ENCODE data around the gene MRPL1.

MRPL1 gene

DNA sequence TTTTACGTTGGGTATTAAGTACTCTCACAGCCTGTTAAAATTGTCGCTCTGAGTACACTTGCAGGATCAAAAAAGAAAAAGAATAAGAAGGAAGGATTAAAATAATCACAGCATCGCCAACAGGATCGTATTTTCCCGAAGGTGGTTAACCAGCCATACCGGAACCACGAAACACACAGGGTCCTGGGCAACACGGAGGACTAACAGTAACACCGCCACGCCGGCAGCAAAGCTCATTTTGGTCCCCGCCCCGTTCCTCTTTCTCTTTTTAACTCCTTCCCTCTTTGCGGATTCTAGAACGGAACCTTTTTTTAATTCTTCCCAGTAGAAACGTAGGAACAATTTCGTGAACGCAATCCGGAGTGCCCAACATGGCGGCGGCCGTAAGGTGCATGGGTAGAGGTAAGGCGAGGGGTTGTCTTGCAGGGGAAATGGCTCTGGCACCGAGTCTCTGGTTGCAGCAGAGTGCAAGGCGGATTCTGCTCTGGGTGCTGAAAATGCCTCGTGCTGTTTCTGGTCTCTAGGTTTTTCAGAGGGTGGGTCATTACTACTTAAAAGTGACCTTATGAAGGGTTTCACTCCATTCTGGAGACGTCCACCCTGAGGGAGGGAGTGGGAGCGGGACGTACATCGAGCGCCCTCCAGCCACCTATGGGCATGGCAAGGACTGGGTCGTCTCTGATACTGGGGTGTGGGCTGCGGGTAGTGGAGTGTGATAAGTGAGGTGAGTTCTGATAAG is at the start of gene MRPL1:
MRPL1 (plus strand) TSS at position 353 of the 739 bp plus-strand sequence; CDS start at position 372, 19 bp downstream.
- peak; percentile 96 for DNase-seq

DNA sequence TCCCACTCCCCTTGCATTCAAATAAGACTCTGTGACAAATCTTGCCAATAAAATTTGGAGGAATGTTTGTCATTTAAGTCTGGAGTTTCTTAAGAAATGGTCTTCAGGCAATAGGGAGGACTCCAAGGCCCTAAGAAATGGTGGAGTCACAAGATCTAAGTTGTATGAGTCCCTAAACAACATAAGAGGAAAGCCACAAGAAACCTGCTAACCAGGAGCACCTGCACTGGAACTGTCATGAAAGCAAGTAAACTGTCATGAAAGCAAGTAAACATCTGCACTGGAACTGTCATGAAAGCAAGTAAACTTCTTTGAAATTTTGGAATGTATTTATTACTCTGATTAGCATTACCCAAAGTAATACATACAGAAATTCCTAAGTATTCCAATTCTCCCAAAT is 47.0 kb upstream of the MRPL1 start:
- DNase-seq = peak; percentile 44

DNA sequence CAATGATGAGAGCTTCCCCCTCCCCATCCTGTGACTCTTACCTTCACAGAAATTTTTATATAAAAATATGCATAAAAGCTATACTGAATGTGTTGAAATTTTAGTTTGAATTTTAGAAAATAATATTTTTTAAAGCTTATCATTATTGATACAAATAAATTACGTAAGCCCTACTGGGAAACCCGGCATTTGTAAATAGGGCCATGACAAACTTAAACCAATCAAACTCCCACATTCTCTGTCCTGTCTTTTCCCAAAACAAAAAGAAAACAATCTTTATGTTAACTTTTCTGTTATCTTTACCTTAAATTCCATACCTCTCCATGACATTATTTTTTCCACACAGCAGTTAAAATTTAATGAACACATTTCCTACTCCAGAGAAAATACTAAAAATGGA is 46.1 kb upstream of the MRPL1 start:
- DNase-seq = no peak

DNA sequence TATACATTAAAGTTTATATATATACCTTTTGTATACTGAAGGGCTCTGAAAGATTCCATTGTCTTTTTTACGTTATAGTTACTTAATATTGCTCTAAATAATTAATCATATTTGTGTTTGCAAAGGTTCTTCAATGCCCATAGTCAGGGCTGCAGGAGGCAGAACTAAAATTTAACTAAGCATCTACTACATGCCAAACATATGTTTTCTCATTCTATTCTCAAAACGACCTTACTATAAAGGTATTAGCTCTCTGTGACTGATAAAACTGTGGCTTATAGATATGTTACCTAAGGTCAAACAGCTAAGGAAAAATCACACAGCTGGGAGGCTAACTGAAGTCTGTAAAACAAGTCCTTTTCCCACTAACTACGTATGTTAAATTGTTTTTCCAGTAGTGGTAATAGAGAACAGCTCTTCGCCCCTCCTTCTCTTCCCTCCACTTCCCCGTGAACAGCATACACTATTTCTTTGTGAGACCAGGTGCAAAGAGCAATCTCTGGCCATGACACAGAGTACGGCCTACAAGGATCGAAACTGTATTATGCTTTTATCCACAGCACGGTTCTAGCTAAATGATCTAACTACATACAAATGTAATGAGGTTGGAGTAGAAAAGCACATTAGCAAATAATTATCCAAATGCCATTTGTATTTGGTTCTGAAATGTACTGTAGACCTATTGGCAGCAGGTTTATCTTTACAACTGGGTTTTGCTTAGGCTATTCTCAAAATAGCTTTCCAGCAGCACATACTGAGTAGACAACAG is 45.1 kb upstream of the MRPL1 start:
- no peak for DNase-seq

DNA sequence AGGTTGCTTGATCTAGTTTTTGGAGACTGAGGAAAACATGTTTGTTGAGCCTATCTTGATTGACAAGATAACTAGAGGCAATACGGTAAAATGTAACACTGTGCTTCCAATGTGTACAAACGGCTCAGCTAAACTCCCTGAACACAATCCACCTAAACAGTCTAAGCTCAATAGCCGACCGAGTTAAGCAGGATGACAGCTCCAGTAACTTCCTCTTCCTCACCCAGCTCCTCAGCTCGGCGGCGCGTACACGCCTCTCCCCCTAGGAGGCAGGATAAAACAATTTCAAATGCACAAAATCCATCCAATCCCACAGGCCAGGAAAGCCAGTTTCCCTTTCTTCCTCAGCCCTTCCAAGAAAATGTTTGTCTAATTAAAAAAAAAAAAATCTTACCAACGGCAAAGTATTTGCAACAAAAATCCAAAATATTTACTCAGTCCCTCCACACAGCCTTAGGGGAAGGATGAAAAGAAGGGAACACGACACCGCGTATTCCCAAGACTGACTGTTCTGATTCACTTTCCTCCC is 44.5 kb upstream of the MRPL1 start:
- DNase-seq = peak; percentile 60

DNA sequence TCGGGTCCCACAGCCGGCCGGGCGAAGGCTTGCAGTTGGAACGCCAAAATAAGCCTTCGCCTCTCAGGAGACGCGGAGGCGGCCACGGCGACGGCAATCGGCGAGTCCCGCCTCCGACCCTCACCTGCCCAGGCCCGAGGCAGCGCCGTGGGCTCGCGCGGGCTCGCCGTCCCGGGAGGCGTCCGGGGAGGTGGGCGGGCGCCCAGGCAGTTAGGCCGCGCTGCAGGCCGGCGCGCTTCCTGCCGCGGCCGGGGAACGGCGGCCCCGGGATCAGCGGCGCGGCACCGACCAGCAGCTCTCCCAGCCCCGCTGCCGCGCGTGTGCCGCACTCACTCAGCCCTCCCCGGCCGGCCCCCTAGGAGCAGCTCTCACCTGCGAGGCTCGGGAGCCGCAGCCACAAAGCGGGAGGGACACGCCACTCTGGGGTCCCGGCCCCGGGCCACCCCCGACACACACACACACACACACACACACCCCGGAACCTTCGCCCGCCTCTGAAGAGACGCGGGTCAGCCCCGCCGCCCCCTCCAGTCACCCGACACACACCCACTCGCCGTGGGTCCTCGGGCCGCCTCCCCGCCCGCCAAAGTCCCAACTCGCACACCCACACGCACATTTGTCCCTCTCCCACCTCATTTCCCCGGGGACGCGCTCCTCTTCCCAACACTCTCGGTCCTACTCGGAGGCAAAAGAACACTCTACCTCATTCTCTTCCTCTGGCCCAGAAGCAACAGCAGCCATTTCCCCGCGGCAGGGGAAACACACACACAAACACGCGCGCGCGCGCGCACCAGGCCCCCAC is 43.8 kb upstream of the MRPL1 start, which contains the start of gene CNOT6L:
CNOT6L (minus strand) TSS at position 767 of the 802 bp plus-strand sequence; CDS start at position 707, 60 bp downstream.
- DNase-seq = peak; percentile 89

DNA sequence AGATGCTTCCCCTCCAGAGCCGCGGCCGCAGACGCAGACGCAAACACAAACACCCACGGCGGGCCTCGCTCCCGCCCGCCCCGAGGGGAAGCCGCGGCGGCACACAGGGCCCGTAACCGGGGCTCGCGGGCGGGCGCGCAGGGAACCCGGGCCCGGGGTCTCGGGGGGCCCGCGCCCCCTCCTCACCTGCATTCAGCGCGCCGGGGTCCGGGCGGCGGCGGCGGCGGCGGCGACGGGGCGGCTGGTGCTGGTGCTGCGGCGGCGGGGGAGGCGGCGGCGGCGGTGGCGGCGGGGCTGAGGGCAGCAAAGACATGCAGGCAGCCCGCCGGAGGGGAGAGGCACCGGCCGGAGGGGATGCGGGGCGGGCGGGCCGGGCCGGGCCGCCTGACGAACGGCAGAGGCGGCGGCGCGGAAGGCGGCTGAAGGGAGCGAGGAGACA is 43.2 kb upstream of the MRPL1 start:
- no peak for DNase-seq

DNA sequence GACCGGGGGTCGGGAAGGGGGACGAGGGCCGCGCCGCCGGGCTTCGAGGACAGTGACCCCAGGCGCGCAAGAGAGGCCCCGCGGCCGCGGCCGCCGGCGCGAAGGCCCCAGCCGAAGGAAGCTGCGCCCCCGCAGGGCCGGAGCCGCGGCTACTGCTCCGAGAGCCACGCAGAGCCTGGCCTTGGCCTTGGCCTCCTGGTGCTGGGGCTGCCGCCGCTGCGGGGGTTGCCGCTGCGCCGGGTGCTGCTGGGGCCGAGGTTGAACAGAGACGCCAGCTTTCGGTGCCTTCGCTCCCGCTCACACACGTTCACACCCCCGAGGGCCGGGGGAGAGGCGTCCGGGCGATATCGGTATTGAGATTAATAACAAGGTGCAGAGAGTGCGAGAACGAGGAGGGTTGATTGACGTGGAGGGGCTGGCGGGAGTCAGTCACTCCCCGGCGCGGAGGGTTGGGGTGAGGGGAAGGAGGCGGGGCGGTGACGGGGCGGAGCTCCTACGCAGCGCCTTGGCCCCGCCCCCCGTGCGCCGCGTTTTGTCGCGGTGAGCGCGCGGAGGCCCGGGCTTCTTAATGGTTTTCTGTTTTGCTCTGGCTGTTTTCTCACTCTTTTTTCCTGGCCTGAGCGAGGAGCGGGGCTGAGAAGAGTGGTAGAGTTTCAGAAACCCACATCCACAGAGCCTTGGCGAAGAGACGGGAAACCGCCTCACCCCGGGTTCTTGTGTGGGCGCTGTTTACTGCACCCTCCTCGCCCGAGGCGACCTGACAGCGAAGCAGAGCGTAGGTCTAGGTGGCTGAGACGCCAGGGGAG is 42.6 kb upstream of the MRPL1 start:
- peak; percentile 95 for DNase-seq

DNA sequence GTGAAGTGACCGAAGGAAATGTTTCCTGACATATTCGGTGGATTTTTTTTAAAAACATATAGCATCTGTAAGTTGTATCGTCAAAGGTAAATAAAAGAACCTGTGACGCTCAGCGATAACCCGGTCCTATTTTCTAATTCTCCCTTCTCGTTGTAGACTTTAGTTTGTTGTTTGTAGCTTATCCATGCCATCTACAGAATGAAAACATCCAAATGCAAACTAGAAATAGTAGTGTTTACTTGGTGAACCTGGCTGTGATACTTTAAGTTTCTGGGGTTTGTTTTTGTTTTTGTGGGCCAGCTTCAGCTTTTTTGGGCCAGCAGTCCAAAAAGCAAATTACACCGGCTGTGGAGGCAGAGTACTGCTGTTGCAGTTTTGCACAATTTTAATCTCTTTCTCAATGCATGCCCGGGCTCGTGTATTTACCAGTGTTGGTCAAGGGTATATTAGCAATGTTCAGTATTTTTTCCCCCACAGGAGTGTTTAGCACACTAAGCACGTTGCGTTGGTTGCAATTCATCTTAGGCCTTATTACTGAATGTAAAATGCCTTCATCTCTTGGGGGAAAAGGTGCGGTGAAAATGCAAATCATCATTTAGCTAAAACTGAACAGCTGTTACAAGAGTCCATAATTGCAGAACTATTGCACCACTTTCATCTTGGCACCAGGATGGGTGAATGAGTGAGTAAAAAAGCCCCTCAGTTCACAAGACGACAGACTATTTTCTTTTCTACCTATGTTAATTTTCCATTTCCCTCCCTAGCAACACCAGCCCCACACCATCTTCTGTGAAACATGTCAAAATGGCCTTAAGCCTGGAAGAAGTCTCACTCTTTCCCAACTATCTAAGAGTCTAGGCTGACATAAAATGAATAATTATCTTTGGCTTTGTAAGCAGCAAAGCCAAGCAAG is 41.7 kb upstream of the MRPL1 start:
- DNase-seq = peak; percentile 51

DNA sequence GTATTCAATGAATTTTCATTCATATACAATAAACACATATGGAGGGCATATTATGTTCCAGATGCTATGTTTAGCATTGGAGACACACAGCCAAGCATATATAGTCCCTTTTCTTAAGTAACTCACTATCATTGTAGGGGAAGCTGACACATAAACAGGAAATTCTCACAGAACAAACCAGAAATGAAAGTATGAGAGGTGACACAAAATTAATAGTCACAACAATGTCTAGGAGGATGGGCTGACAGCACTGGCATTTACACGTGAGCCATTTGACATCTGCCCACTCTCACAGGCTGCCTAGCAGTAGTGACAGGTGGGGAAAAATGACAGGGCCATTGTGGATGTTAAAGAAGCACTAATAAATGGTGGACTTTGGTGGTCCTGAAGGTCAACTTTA is 40.9 kb upstream of the MRPL1 start:
- peak; percentile 85 for DNase-seq

DNA sequence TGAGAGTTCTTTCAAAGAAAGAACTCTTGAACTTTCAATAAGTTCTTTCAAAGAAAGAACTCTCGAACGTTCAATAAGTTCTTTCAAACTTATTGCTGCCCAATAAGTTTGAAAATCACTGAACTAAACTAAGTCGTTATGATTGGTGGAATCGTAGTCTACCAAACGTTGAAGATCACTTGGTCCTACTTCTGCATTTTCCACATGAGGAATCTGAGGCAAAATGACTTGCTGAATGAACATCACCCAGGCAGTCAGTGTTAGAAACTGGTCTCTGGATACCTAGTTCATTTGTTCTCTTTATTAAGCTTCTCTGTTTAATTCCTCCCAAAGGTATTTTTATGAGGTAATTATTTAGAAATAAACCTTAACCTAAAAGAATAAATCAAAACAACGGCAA is 36.4 kb upstream of the MRPL1 start:
- DNase-seq = no peak

DNA sequence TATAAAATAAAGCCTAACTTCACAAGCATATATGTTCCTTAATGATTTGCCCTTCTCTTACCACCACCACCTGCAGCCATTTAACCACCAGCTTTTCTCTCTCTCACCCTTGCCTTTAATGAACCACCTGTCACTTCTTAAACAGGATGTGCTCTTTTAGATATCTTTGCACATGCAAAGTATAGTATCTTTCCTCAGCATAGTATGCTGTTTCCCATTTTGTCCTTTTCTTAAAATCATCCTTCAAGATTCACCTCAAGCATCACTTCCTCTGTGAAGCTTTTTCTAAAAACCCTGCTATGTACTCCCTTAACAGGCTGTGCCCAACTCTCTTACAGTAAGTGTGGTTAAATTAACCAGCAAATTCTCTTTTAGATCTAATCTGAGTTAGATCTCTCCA is 35.3 kb upstream of the MRPL1 start:
- DNase-seq = peak; percentile 56

DNA sequence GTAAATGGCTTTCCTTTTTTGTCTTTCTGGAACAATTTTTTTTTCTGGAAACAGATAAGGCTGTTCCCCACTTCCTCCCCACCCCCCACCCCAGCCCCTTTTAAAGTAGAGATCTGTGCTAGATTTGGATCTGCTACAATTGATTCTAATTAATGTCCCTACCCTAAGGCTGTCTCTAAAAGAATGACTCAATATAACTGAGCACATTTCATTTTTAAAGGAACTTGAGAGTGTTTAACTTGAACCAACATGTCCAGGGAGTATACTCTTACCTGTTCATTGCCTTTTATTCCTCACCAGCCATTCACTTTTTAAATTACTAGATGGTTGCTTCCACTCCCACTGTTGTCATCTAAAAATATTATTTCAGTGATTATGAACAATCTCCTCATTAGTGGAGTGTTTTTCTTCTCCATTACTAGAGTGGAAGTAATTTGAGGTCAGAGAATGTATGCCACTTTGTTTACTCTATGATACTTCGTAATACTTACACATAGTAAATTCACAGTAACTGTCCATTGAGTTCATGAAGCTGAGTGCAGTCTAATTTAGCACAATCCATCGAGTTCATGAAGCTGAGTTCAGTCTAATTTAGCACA is 29.4 kb upstream of the MRPL1 start:
- no peak for DNase-seq

DNA sequence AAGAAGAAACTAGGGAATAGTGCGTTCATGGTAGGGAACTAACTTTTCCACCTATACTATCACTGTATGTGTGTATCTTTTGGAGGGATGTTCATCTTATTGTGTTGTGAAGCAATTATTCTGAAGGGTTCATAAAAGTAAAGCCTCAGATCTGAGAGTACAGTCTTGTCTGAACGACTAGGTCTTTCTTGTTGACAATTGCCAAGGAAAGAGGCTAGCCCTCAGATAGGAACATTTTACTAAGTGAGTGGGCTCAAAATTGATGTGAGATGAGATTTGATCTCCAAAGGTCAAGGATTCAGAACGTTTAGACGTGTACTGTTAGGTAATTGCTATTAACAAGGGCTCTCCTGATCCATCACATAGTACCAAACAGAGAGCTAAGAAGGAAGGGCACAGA is 28.2 kb upstream of the MRPL1 start:
- no peak for DNase-seq

DNA sequence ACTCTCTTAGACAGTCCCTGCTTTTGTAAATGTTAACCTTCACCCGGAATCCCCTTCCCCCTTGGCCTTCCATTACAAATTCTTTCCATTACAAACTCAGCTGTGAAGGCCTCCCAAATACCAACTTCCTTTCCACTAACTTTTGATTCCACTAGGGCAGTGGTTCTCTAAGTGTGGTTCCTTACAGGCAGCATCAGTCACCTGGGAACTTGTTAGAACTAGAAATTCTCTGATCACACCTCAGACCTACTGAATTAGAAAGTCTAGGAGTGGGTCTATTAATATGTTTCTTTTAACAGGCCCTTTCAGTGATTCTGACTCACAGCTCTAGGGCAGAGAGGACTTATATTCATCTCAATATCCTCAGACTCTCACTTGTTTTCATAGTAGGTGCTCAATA is 19.0 kb upstream of the MRPL1 start:
- no peak for DNase-seq

DNA sequence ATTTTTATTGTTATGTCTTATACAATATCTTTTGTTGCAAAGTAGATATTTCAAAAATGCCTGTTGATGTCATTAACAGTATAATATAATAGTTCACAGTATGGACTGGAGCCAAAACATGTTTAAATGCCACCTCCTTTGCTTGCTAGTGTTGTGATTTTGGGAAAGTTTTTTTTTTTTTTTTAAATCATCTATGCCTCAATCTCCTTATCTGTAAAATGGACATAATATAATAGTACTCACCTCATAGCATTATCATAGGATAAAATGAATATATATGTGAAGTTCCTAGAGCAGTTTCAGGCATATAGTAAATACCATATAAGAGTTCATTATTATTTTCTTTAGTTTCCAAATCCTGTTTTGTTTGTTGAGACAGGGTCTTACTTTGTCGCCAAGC is 18.3 kb upstream of the MRPL1 start:
- no peak for DNase-seq

DNA sequence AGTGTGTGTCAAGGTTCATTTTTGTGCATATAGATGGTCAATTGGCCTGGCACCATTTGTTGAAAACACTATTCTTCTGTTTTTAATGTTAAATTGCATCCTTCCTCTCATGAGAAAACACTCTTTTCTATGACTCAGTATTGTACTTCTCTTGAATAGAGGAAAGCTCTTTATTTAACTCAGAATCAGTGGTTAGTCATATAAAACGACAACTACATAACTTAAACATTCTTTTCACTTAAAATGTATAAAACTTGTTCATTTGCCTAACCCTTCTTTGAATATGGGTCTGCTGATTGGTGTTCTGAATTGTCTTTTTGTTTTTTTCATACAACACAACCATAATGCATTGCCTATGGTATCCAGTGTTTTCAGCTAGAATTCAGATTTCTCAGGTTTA is 17.2 kb upstream of the MRPL1 start:
- no peak for DNase-seq

DNA sequence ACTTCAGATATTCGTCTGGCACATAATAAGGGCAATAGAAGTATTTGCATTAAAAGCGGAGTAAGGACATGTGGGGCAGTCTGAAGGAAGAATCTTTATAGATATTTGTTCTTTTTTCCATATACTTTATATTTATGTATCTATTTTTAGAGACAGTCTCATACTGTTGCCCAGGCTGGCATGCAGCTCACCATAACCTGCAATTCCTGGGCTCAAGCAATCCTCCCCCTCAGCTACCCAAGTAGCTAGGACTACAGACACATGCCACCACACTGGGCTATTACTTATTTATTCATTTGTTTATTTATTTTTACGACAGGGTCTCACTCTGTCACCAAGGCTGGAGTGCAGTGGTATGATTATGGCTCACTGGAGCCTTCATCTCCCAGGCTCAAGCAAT is 16.7 kb upstream of the MRPL1 start:
- no peak for DNase-seq

DNA sequence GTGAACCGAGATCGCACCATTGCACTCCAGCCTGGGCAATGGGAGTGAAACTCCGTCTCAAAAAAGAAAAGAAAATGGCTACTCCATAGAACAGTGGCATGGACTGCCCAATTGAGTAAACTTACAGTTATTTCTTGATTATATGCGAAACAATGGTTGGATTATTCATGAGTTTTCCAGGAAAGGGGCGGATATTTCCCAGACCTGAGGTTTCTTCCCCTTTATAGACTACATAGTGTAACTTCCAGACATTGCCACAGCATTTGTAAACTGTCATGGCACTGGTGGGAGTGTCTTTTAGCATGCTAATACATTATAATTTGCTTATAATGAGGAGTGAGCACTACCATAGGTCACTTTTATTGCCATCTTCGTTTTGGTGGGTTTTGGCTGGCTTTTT is 14.1 kb upstream of the MRPL1 start:
- DNase-seq = no peak

DNA sequence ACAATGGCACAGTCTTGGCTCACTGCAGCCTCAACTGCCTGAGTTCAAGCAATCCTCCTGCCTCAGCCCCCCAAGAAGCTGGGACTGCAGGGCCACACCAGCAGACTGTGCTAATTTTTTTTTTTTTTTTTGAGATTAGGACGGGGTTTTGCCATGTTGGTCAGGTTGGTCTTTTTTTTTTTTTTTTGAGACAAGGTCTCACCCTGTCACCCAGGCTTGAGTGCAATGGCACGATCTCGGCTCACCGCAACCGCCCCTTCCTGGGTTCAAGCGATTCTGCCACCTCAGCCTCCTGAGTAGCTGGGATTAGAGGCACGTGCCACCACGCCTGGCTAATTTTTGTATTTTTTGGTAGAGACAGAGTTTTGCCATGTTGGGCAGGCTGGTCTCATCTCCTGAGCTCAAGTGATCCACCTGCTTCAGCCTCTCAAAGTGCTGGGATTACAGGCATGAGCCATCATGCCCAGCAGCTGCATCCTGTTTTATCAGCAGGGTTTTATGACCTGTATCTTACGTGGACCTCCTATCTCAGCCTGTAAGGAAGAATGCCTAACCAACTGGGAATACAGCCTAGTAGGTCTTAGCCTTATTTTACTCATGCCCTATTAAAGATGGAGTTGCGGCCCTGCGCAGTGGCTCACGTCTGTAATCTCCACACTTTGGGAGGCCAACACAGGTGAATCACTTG is 13.2 kb upstream of the MRPL1 start:
- DNase-seq = no peak

Data from CD4-positive, alpha-beta T cell treated with Interleukin-17A for 1 hour (primary cell).